HG02943 (cell line): ENCODE results near the gene PCDH15.

Source experiments
- ATAC-seq: cut with Tn5 transposase; IDR thresholded peaks from one replicate; pipeline ENCODE4 v1.9.1; 2021; ENCODE audit warnings: mild to moderate bottlenecking, low read depth, moderate library complexity; ENCODE audit not compliant: unreplicated experiment

The PCDH15 gene

GRCh38 chr10:54800741-54801421, at the start of gene PCDH15:
Gene PCDH15, minus strand, starts transcription at chr10:54801231. Its CDS starts 136,969 bp downstream, at chr10:54664262.
- ATAC-seq: no peak

GRCh38 chr10:54843932-54844331, 42.9 kb upstream of the PCDH15 start:
- no peak for ATAC-seq

GRCh38 chr10:54843085-54843646, 42.1 kb upstream of the PCDH15 start:
- ATAC-seq: no peak

DNA sequence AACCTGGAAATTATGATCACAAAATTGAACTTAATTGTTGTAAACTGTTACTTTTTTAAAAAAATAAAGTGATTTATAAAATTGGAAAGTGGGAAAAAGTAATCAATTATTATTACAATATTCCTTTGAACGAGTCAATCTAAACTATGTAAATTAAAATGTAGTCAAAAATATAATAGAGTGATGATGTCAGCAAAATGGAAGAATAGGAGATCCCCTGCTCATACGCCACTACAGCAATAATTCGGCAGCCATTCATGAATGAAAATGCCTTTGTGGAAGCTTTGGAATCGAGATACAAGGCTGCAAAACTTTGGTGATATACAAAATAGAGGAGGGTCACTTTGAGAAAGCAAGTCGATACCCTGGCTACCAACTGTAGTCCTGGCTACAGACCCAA, 36.4 kb upstream of the PCDH15 start:
- ATAC-seq: no peak

DNA sequence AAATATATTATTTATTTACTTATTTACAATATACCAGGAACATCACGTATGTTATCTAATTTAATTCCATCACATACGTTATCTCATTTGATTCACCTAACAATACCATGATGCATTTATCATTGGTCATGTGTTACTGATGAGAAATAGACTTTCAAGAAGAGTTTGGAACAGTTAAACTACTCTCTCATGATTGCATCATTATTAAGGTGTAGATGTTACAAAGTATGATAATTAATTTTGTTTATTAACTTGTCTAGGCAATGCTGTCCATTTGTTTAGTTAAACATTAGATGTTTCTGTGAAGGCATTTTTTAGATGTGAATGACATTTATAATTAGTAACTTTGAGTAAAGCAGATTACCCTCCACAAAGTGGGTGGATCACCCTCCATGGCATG, 32.0 kb upstream of the PCDH15 start:
- no peak for ATAC-seq

DNA sequence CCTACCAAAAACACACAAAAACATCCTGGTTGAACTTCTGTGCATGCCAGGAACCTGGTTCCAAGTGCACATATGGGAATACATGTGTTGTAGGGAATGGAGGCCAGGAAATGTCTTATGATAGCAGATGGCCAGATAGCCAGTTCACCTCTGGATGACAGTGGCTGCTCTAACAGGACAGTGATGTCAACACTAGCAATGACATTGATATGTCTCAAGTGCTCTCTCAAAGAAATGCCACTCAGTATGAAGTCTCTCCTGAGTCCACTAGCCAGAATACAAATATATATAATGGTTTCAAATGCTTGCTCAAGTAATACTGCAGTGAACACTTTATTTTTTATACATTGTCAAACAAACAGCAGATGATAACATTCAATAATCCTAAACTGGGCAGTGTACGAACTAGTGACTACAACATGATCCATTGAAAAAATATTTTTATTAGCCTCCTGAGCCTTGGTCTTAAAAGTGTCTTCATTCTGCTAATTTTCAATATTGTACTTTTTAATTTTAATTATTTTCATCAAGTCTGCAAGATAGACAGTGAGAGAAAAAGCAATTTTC, 26.0 kb upstream of the PCDH15 start:
- ATAC-seq: no peak

DNA sequence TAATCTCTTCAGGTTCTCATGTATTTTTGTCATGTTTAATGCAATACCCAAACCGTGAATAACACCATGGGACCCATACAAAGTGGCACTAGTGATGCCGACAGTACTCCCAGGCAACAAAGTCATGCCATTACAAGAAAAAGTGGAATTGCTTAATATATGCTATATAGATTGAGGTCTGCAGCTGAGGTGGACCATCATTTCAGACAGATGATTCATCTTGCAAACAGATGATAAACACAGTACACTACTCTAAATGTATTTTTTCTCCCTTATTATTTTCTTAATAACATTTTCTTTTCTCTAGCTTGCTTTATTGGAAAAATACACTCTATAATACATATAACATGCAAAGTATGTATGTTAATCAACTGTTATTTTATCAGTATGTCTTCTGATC, 14.6 kb upstream of the PCDH15 start:
- no peak for ATAC-seq

DNA sequence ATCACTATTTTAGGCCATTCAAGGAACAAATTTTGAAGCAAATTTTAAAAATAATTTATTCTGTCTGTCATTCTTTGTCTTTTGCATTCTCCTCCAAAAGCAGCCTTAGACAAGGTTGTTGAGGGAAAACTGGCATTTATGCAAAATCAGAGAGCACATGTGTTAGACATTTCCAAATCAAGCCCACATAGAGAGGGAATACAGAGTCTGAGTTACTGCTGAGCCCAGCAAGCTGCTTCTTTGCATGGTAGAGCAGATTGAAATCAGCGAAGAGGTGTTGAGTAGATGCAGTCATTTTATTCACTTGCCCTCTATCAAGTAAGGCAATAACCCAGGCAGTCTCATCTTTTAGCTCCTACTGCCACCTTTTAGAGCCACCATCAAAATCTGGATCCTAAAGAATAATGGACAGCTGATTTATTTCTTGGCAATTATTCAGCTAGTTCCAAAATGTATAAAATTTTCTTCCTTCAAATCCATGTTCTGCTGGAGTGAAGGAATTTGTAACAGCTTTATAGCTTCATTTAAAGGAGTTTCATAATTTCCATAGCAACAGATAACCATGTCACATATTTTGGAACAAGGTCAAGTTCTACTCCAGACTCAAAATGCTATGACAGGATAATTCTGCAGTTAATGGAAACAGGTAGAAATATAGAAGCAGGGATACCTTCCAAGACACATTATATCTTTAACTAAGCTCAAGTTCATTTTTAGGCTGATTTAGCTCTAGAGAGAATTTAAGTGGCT, 7.3 kb upstream of the PCDH15 start:
- no peak for ATAC-seq

GRCh38 chr10:54799506-54799905, 1.5 kb downstream of the PCDH15 start:
- ATAC-seq: no peak

GRCh38 chr10:54797636-54798321, 3.3 kb downstream of the PCDH15 start:
- ATAC-seq: no peak

GRCh38 chr10:54796881-54797280, 4.2 kb downstream of the PCDH15 start:
- no peak for ATAC-seq

DNA sequence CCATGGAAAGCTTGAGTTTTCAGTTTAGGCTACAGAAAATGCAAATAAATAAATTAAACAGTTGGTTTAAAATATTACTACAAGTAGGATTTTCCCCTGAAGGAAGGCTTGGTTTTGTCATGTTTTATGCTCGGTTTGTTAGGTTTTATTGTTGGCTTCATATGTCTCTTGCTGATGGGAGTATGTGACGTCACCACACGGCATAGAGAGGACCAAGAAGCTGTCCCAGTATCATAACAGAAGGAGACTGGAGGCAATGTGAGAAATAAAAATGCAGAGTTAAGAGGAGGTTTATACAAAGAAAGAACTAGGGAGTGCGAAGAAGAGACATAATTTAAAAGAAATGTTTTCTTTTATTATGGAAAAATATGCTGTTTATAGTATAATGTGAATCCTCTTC, 24.4 kb downstream of the PCDH15 start:
- ATAC-seq: no peak

GRCh38 chr10:54772468-54773122, 28.4 kb downstream of the PCDH15 start:
- no peak for ATAC-seq

DNA sequence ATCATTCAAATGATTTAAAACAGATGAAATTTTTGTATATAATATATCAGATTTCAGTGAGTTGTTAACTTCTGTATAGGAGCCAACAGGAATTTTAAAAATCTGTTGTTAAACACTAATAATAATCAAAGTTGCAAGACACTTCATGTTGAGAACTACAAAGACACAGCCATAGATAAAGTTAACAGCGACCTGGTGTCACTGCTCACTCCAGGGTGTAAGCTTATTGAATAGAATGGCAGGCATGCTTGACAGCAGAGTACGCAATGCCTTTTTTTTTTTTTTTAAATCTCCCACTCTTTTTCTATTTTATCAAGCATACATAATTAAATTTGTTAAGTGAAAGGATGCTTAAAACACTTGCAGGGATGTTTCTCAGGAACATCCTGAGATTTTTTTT, 32.0 kb downstream of the PCDH15 start:
- no peak for ATAC-seq

DNA sequence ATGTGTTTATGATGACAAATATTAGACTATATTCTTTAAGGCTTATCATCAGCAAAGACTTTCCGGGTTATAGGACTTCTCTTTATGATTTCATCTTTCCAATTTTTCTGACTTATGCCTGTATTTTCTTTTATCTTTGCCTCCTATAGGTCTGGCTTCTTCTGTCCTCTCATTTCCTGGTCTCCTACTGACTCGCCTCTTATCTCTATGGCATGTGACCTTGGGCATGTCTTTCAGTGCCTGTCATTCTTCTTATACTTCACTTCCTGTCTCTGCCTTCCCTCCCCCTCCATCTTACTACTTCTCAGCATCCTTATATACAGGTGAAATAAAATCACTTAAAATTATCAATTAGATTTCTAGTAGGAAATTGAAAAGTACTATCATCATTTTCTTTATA, 42.2 kb downstream of the PCDH15 start:
- no peak for ATAC-seq

- no peak for ATAC-seq
Measured at GRCh38 chr10:54749623-54750022, 51.4 kb downstream of the PCDH15 start.

DNA sequence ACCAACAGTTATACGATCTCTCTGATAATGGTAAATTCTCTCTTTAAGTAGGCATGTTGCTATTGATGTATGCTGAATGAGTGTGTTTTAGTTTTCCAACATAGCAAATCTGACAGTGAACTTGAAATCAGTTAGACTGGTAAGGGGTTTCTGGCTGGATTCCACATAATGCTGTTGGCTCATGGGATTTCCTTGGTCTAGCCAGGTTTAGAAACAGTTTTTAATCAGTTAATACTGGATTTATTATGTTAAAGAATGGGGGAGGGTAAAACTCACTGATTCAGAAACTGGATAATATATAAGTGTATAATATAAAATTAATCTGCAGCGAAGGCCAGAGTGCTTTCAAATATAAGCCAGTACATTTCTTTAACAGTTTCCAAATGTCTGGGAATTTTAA, 55.6 kb downstream of the PCDH15 start:
- no peak for ATAC-seq

DNA sequence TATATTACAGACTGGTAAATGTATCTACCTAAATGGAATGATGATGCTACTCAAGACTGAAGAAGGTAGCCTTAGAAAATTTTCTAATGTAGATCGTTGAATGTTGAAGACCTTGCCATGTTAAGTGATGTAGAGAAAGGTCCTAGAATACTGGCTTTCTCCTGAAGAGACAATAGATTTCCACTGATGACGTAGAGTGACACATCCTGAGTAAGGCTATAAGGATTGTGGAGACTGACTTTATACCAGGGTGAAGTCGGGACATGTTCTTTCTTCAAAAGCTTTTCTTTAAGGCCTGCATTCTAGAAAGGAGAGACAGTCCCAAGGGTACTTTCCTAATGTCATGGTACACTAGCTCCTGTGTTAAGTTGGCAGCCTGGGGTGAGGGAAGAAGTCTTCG, 58.6 kb downstream of the PCDH15 start:
- no peak for ATAC-seq

DNA sequence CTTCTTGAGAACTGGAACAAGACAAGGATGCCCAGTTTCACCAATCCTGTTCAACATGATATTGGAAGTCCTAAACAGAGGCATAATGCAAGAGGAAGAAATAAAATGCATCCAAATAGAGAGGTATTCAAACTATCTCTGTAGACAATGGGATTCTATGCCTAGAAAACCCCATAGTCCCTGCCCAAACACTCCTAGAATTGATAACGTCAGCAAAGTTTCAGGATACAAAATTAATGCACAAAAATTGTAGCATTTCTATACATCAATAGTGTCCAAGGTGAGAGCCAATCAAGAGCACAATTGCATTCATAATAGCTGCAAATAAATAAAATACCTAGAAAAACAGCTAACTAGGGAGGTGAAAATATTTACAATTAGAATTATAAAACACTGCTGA, 72.5 kb downstream of the PCDH15 start:
- ATAC-seq: no peak

DNA sequence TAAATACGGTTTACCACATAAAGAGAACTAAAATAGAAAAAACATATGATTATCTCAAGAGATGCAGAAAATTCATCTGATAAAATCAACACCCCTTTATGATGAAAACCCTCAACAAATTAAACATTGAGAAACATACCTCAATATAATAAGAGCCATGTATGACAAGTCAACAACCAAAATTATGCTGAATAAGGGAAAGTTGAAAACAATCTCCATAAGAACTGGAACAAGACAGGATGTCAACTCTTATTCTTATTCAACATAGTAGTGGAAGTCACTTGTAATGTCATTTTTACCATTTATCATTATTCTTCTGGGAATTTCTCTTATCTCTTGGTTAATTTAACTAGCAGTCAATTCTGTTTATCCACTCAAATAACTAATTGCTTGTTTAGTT, 79.0 kb downstream of the PCDH15 start:
- no peak for ATAC-seq
